Cerebellar nuclear complex (tissue), 1 donor: Measurements from ENCODE around the gene MYLK.
"Not testable (repeated sequence)": the region's sequence is repeated elsewhere in the genome, so short reads cannot be mapped to it uniquely, and the experiment has no call there.

Source experiments
- DNase-seq, 2 experiments: peaks; one replicate each; lab custom pipeline; 2025; lab: John Stamatoyannopoulos, UW

MYLK gene, protein sequence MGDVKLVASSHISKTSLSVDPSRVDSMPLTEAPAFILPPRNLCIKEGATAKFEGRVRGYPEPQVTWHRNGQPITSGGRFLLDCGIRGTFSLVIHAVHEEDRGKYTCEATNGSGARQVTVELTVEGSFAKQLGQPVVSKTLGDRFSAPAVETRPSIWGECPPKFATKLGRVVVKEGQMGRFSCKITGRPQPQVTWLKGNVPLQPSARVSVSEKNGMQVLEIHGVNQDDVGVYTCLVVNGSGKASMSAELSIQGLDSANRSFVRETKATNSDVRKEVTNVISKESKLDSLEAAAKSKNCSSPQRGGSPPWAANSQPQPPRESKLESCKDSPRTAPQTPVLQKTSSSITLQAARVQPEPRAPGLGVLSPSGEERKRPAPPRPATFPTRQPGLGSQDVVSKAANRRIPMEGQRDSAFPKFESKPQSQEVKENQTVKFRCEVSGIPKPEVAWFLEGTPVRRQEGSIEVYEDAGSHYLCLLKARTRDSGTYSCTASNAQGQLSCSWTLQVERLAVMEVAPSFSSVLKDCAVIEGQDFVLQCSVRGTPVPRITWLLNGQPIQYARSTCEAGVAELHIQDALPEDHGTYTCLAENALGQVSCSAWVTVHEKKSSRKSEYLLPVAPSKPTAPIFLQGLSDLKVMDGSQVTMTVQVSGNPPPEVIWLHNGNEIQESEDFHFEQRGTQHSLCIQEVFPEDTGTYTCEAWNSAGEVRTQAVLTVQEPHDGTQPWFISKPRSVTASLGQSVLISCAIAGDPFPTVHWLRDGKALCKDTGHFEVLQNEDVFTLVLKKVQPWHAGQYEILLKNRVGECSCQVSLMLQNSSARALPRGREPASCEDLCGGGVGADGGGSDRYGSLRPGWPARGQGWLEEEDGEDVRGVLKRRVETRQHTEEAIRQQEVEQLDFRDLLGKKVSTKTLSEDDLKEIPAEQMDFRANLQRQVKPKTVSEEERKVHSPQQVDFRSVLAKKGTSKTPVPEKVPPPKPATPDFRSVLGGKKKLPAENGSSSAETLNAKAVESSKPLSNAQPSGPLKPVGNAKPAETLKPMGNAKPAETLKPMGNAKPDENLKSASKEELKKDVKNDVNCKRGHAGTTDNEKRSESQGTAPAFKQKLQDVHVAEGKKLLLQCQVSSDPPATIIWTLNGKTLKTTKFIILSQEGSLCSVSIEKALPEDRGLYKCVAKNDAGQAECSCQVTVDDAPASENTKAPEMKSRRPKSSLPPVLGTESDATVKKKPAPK (N-terminal part only)

GRCh38 chr3:123884203-123884831 lies at the start of gene MYLK:
Gene MYLK (minus strand): TSS chr3:123884332. CDS start chr3:123793841, 90,491 bp downstream.
- no peak for DNase-seq

DNA sequence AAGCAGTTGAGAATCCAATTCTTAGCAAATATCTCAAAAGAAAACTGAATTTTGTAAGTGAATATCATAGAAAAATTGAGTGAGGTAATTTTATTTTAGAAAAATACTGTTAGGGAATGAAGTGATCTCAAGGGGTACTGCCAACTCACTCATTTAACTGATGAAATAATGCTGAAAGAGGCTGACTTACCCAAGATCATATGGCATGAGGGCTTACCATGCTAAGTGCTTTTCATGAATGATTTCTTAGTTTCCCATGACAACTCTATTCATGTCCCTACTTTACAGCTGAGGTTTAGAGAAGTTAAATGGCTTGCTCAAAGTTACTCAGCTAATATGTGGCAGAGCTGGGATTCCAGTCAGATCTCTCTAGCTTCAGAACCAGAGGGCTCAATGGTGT lies 46.3 kb upstream of the MYLK start:
- DNase-seq = no peak

- no peak for DNase-seq
Observed at GRCh38 chr3:123929325-123929724, 45.2 kb upstream of the MYLK start.

DNA sequence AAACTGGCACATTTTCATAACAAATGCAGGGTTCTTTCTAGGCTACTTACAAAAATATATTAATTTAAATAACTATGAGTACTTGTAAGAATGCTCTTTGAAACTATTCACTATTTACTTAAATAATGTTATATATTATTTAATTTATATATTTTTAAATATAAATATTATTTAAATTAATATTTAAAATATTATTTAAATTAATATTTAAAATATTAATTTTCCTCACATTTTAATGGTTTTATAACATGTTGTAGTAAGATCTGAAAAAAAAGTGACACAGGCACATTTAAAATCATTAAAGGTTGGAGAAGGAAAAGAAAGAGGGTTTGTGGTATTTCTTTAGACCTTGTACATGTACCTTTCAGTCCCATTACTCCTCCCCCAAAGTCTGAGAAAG lies 42.3 kb upstream of the MYLK start:
- no peak for DNase-seq

- DNase-seq = no peak
Observed at GRCh38 chr3:123920868-123921267, 36.7 kb upstream of the MYLK start.

GRCh38 chr3:123920383-123920782 lies 36.3 kb upstream of the MYLK start:
- no peak for DNase-seq

GRCh38 chr3:123919353-123919752 lies 35.2 kb upstream of the MYLK start:
- no peak for DNase-seq

DNA sequence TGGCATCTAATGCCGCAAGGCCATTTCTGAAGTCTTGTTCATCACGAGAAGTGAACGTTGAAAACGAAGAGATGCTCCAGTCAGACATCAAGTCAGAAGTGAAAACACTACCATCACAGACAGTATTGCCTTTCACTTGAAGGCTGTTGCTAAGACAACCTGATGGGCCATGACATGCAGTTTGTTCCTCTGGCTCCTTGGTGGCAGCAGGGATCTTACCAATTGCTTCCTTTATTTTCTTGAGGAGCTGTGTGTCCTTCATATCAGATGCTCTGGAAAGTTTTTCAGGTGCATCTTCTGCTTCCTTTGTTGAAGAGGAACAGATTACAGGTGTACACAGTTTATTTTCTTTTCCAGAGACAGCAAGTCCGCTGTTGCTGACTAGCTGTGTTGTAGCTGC lies 30.7 kb upstream of the MYLK start:
- DNase-seq = no peak

DNA sequence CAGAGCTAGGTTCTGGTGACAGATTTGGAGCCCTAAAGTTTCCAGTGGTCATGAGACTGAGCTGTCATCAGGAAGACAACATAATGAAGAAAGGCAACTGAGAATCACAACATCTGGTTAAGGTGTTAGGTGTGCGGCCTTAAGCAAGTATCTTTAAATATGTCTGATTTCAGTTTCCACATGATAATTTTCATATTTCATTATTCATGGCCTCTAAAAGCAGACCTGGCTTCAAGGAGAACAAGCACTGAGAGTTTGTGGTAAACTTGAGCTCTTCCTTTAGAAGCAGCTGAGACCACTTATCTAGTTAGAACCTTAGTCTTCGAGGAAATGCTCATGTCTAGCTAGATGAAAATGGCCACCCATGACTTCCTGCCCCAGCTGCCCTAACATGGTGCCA lies 25.7 kb upstream of the MYLK start:
- DNase-seq = no peak

GRCh38 chr3:123907720-123908119 lies 23.6 kb upstream of the MYLK start:
- no peak for DNase-seq

GRCh38 chr3:123899300-123899865 lies 15.3 kb upstream of the MYLK start:
- DNase-seq = no peak

GRCh38 chr3:123893012-123893411 lies 8.9 kb upstream of the MYLK start:
- DNase-seq = no peak

- DNase-seq = no peak
Observed at GRCh38 chr3:123892195-123892594, 8.1 kb upstream of the MYLK start.

- DNase-seq = not testable (repeated sequence)
Observed at GRCh38 chr3:123890991-123891390, 6.9 kb upstream of the MYLK start.

- not testable (repeated sequence) for DNase-seq
Observed at GRCh38 chr3:123890162-123890561, 6.0 kb upstream of the MYLK start.

- no peak for DNase-seq
Observed at GRCh38 chr3:123884993-123885392, 861 bp upstream of the MYLK start.

GRCh38 chr3:123883701-123884202 lies 380 bp downstream of the MYLK start:
- DNase-seq = no peak

DNA sequence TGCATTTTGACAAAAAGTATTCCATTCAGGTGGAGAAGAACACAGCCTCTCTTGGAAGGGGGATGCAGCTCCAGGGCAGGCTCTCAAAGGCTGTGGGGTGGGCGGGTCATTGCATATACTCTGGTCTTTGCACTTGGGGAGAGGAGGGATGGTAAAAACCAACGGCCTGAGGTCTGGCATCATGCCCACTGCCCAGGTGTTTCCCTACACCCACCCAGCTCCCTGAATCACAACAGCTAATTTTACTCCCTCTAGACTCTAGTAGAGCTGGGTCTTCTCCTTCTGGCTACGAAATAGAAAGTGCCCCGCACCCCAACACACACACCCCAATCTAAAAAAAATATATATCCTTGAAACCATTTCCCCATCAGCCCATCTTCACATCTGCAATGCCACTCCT lies 1.0 kb downstream of the MYLK start:
- no peak for DNase-seq

- no peak for DNase-seq
Observed at GRCh38 chr3:123881771-123882170, 2.4 kb downstream of the MYLK start.

- no peak for DNase-seq
Observed at GRCh38 chr3:123880998-123881561, 3.1 kb downstream of the MYLK start.

DNA sequence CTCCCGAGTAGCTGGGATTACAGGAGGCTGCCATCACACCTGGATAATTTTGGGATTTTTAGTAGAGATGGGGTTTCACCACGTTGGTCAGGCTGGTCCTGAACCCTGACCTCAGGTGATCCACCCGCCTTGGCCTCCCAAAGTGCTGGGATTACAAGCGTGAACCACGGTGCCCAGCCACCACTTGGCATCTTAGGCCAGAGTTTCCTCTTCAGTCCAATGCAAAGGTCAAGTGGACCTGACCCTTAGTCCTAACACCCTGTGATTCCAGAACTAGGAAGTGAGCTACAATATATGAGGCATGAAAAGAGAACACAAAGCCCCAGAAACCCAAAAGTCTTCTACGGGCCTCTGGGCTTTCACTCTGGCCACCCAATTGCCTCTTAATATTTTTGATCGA lies 5.3 kb downstream of the MYLK start:
- DNase-seq = no peak
